ENCODE measurements around the gene GMDS. TPM values are rescaled to one million over a fixed set of nuclear protein-coding genes. Genes with fewer than 3 reads are reported as not detected.

Gene GMDS
- polyA plus RNA-seq, 1 of the 3 experiments (the other 2 are of a cell fraction): 12.3 TPM

DNA sequence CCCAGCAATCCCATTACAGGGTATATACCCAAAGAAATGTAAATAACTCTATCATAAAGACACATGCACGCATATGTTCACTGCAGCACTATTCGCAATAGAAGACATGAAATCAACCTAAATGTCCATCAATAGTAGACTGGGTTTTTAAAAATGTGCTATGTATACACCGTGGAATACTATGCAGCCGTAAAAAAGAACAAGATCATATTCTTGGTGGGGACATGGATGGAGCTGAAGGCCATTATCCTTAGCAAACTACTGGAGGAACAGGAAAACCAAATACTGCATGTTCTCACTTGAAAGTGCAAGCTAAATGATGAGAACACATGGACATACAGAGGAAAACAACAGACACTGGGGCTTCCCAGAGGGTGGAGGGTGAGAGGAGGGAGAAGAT lies 201.2 kb downstream of the GMDS start:
- 89% methylated on average over 4 of the region's 4 CpGs for WGBS (ENCODE audit: low lambda C conversion rate)
- ChIA-PET POLR2A (no interaction called here), CTCF (interaction anchor here (1.0 kb wide), 1 partner anchor 60 kb away, joined by 4 read pairs; no protein-coding TSS in a partner anchor)
- H3K79me2 ChIP-seq (ENCODE audit: insufficient read depth): no peaks in the 10 kb centered on the region
- H4K20me1 ChIP-seq (ENCODE audit: insufficient read depth): no peaks in the 10 kb centered on the region
- no peaks in the 10 kb centered on the region for H3K9me2 ChIP-seq
- H3F3A ChIP-seq (replicated peaks; ENCODE audit: insufficient read depth): no peaks in the 10 kb centered on the region
- no peak overlapping the region for H2AFZ ChIP-seq (ENCODE audit: low read depth)
- no peaks in the 10 kb centered on the region for H3K36me3 ChIP-seq (replicated peaks in 1 of 2; ENCODE audit: control insufficient read depth in 1 of 2, insufficient read depth in 2 of 2, low read length in 1 of 2)
- no peaks in the 10 kb centered on the region for H3K27me3 ChIP-seq (ENCODE audit: insufficient read depth)
- H3K4me1 ChIP-seq (ENCODE audit: control insufficient read depth in 1 of 2, insufficient read depth in 2 of 2, low read depth in 1 of 2, low read length in 1 of 2): no peaks in the 10 kb centered on the region; a peak in 1 of 4 replicates
- DNase-seq: no peak
- H3K27ac ChIP-seq (ENCODE audit: low read depth in 2 of 2, low read length in 1 of 2): no peak overlapping the region
- TF ChIP-seq NFIC (IDR thresholded peaks at IDR 0.05; ENCODE audit: borderline replicate concordance): no peak
- TF ChIP-seq SMC3 (IDR thresholded peaks at IDR 0.05; ENCODE audit: low read depth, low read length): no peak
- TF ChIP-seq RXRA (IDR thresholded peaks at IDR 0.05; ENCODE audit: borderline replicate concordance, low read depth): no peak
- TF ChIP-seq, protein P1, sequence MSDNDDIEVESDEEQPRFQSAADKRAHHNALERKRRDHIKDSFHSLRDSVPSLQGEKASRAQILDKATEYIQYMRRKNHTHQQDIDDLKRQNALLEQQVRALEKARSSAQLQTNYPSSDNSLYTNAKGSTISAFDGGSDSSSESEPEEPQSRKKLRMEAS (IDR thresholded peaks at IDR 0.05; ENCODE audit: low read depth): no peak
- no peak for TF ChIP-seq ZBTB33 (IDR thresholded peaks at IDR 0.05; ENCODE audit: borderline replicate concordance, low read depth)
- TF ChIP-seq CHD2 (IDR thresholded peaks at IDR 0.05; ENCODE audit: low read length, partially characterized antibody): no peak
- TF ChIP-seq PBX3 (IDR thresholded peaks at IDR 0.05): no peak
- TF ChIP-seq USF1 (IDR thresholded peaks at IDR 0.05; ENCODE audit: borderline replicate concordance, low read depth): no peak
- no peak for TF ChIP-seq RAD21 (IDR thresholded peaks at IDR 0.05; ENCODE audit: low read length)
- TF ChIP-seq ELF1 (IDR thresholded peaks at IDR 0.05): no peak
- no peak for TF ChIP-seq TAF1 (IDR thresholded peaks at IDR 0.05; ENCODE audit: borderline replicate concordance, low read depth, low read length)
- TF ChIP-seq EZH2phosphoT487 (IDR thresholded peaks at IDR 0.05; ENCODE audit: borderline replicate concordance, low read depth): no peak
- no peak for TF ChIP-seq FOXJ3 (CRISPR knock-in tag; IDR thresholded peaks at IDR 0.05)
- TF ChIP-seq CTCF (IDR thresholded peaks at IDR 0.05): no peak
- TF ChIP-seq JUND (IDR thresholded peaks at IDR 0.05): no peak
- no peak for TF ChIP-seq FOXM1 (IDR thresholded peaks at IDR 0.05; ENCODE audit: low read depth)
- no peak overlapping the region for H3K4me2 ChIP-seq
- no peak overlapping the region for H3K9ac ChIP-seq
- H3K4me3 ChIP-seq (ENCODE audit: low read depth in 2 of 2, low read length in 1 of 2): no peak overlapping the region
- H3K9me3 ChIP-seq: no peaks in the 10 kb centered on the region

All from SK-N-SH (cell line).